HepG2 (cell line): Measurements from ENCODE around the gene KIAA1755. TPM values are rescaled to one million over a fixed set of nuclear protein-coding genes. Genes with fewer than 3 reads are reported as not detected.

Experiments used
- AHDC1 ChIP-seq: sonication (generic); formaldehyde crosslinking; IDR thresholded peaks from 2 replicates; pipeline ENCODE4 v1.5.1; 2020; ENCODE audit warnings: mild to moderate bottlenecking, missing genetic modification reagents, borderline replicate concordance
- CCDC6 ChIP-seq: sonication (generic); formaldehyde crosslinking; IDR thresholded peaks from 2 replicates; pipeline ENCODE4 v1.8.1; 2022; ENCODE audit warnings: mild to moderate bottlenecking, missing genetic modification reagents, moderate library complexity
- FOXK1 ChIP-seq: sonication (generic); formaldehyde crosslinking; IDR thresholded peaks from 2 replicates; pipeline ENCODE4 v1.4.0; 2020; ENCODE audit warnings: low read depth, missing genetic modification reagents, borderline replicate concordance
- HOXA5 ChIP-seq: sonication (generic); formaldehyde crosslinking; IDR thresholded peaks from 2 replicates; pipeline ENCODE4 v1.4.0; 2020; ENCODE audit warnings: missing genetic modification reagents
- KLF16 ChIP-seq, 2 experiments: sonication (generic) in 1 of 2; formaldehyde crosslinking in 1 of 2; IDR thresholded peaks; 2 replicates each; pipeline versions ENCODE4 v1.6.1 to v1.8.0; 2016 to 2023; ENCODE audit warnings: missing genetic modification reagents in 2 of 2, missing compliant biosample characterization in 1 of 2
- NBN ChIP-seq: fragments of 450-650 bp; conservative IDR thresholded peaks from 2 replicates; pipeline ENCODE4 v1.6.1; 2017
- NR2F2 ChIP-seq: IDR thresholded peaks from 2 replicates; pipeline ENCODE4 v1.6.1; 2012; ENCODE audit warnings: low read depth, inconsistent platforms, borderline replicate concordance
- PHB2 ChIP-seq: fragments of 450-650 bp; IDR thresholded peaks from 2 replicates; pipeline ENCODE4 v1.6.1; 2018; ENCODE audit not compliant: partially characterized antibody
- SPEN ChIP-seq: sonication (generic); formaldehyde crosslinking; IDR thresholded peaks from 2 replicates; pipeline ENCODE4 v1.5.1; 2020; ENCODE audit warnings: low read depth, mild to moderate bottlenecking, missing genetic modification reagents
- TAF15 ChIP-seq: fragments of 200-400 bp; formaldehyde crosslinking; IDR thresholded peaks from one replicate; pipeline ENCODE4 v1.6.1; 2018; ENCODE audit warnings: mild to moderate bottlenecking, low read depth, low read length; ENCODE audit not compliant: poor library complexity, severe bottlenecking
- THYN1 ChIP-seq: sonication (generic); formaldehyde crosslinking; IDR thresholded peaks from 2 replicates; pipeline ENCODE4 v1.8.1; 2023; ENCODE audit warnings: low read depth, mild to moderate bottlenecking, moderate library complexity, missing genetic modification reagents, borderline replicate concordance
- ZEB1 ChIP-seq: IDR thresholded peaks from 2 replicates; pipeline ENCODE4 v1.6.1; 2012; ENCODE audit warnings: mild to moderate bottlenecking, low read depth, inconsistent platforms; ENCODE audit not compliant: insufficient replicate concordance
- ZNF451 ChIP-seq: sonication (generic); formaldehyde crosslinking; IDR thresholded peaks from 2 replicates; pipeline ENCODE4 v1.5.0; 2020; ENCODE audit warnings: mild to moderate bottlenecking, missing genetic modification reagents
- ZNF615 ChIP-seq: sonication (generic); formaldehyde crosslinking; IDR thresholded peaks from 2 replicates; pipeline ENCODE4 v1.5.0; 2020; ENCODE audit warnings: mild to moderate bottlenecking, missing genetic modification reagents, borderline replicate concordance
- ZNF687 ChIP-seq: sonication (generic); formaldehyde crosslinking; IDR thresholded peaks from 2 replicates; pipeline ENCODE4 v1.5.1; 2020; ENCODE audit warnings: mild to moderate bottlenecking, missing genetic modification reagents, moderate library complexity
- ZSCAN31 ChIP-seq: sonication (generic); formaldehyde crosslinking; IDR thresholded peaks from 2 replicates; pipeline ENCODE4 v1.5.0; 2020; ENCODE audit warnings: low read depth, mild to moderate bottlenecking, missing genetic modification reagents
- polyA plus RNA-seq, 8 experiments: library from polyadenylated mRNA; depleted of rRNA in 3 of 8; stranded (reverse) in 7 of 8; unstranded in 1 of 8; fragments of >200 nt; fragmentation: Illumina TruSeq in 4 of 8; extraction: Trizol in 4 of 8; gene quantifications; 2 replicates each; pipeline versions ENCODE4 v1.2.1 to v1.2.3, GENCODE V29; 2011 to 2016; ENCODE audit warnings: low read depth in 4 of 8, missing spikeins in 1 of 8, mixed read lengths in 1 of 8; ENCODE audit not compliant: insufficient read depth in 1 of 8
- total RNA-seq, 5 experiments: library from RNA; depleted of rRNA; stranded (reverse); fragments of >200 nt; fragmentation: Illumina TruSeq; extraction: Trizol; gene quantifications; 2 replicates each; pipeline ENCODE4 v1.2.3, GENCODE V29; 2016; ENCODE audit warnings: low read depth in 1 of 5

Gene KIAA1755
- total and polyA plus RNA-seq, 2 of the 13 experiments (the other 11 are each of a cell fraction or from before 2014, with no cell fraction given), result 0.04 TPM; not detected in 1

DNA sequence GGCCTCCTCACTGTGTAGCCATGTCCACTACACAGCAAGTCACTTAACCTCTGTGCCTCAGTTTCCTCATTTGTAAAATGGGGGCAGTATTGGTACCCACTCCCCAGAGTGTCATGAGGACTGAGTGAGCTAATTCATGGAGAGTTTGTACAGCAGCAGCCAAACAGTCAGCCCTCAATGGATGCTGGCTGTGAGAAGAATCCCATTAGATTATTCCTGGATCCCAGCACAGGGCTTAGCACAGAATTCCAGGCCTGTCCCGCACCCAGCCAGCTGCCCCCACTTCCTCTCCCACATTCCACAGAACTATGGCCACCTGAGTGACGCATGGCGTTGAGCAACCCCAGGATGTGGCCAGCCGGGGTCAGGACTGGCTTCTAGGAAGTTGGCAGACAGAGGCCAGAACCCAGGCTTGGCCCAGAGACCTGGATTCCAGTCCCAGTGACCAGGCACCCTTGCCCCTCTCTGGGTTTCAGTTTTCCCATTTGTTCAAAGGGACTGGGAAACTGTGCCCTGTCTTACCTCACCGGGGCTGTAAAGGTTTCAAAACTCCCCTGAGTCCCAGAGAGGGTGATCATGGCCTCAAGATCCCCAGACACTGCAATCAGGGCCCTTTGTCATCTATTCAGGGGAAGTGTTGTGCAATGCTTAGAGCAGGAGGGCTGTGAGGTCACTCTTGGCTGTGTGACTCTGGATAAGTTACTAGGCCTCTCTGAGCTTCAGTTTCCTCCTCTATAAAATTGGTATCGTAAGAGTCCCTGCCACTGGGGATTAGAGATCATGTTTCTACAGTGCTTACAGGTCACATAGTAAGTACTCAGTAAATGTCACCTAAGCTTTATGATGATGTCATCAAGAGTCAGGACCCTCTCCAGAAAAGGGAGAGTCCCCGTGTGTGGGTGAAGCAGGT, 92.4 kb downstream of the KIAA1755 start (continued):
- TF ChIP-seq AHDC1 (no peak), ZNF687 (CRISPR knock-in tag) (peak; percentile 84), NR2F2 (peak; percentile 59; the same call in 1 of the 2 replicates), PHB2 (no peak), NBN (no peak), KLF16 (CRISPR knock-in tag; IDR thresholded peaks at IDR 0.05) (peak in 1 of 2 experiments; percentile 9; a peak in 1 of 4 replicates), HOXA5 (CRISPR knock-in tag) (no peak), TAF15 (no peak), ZEB1 (peak; percentile 83), ZNF451 (CRISPR knock-in tag) (0 out of 2 replicates have a peak, but pooled peaks have one; percentile 11), ZSCAN31 (CRISPR knock-in tag) (0 out of 2 replicates have a peak, but pooled peaks have one; percentile 68), FOXK1 (no peak), SPEN (CRISPR knock-in tag) (0 out of 2 replicates have a peak, but pooled peaks have one; percentile 32), THYN1 (CRISPR knock-in tag) (no peak), ZNF615 (CRISPR knock-in tag) (peak; percentile 21; the same call in 1 of the 2 replicates), CCDC6 (no peak)
